Neural cell (in vitro differentiated cells): Measurements from ENCODE around the gene METTL16. TPM values are rescaled to one million over a fixed set of nuclear protein-coding genes. Genes with fewer than 3 reads are reported as not detected.

ENCODE experiments used
- H2AFZ ChIP-seq: fragments of 200-600, 300-800 bp; sonication (generic), shearing (Covaris generic); 2 replicates; pipeline ENCODE4 v1.6.0; 2014; ENCODE audit warnings: low read depth, mild to moderate bottlenecking, antibody characterized with exemption, low read length, moderate library complexity
- H3F3A ChIP-seq: fragments of 200-600 bp; shearing (Covaris generic); 2 replicates; pipeline ENCODE4 v1.6.1; 2016; ENCODE audit warnings: mild to moderate bottlenecking, moderate library complexity, mixed read lengths, antibody characterized with exemption, low read length; ENCODE audit not compliant: insufficient read depth, poor library complexity, severe bottlenecking
- H3K27ac ChIP-seq: fragments of 200-600, 300-800 bp; sonication (generic), shearing (Covaris generic); 2 replicates; pipeline ENCODE4 v1.5.1; 2014; ENCODE audit warnings: mild to moderate bottlenecking, low read length, moderate library complexity
- H3K27me3 ChIP-seq: fragments of 300-800, 200-600 bp; sonication (generic), shearing (Covaris generic); 2 replicates; pipeline ENCODE4 v1.6.0; 2014; ENCODE audit warnings: mild to moderate bottlenecking, low read depth, low read length, moderate library complexity; ENCODE audit not compliant: insufficient read depth
- H3K36me3 ChIP-seq: fragments of 300-800, 200-600 bp; sonication (generic), shearing (Covaris generic); 2 replicates; pipeline ENCODE4 v1.5.1; 2014; ENCODE audit warnings: mild to moderate bottlenecking, antibody characterized with exemption, low read length, moderate library complexity; ENCODE audit not compliant: insufficient read depth
- H3K4me2 ChIP-seq: fragments of 300-800, 200-600 bp; sonication (generic), shearing (Covaris generic); 2 replicates; pipeline ENCODE4 v1.6.0; 2014; ENCODE audit warnings: mild to moderate bottlenecking, low read length
- H3K4me3 ChIP-seq: fragments of 300-800, 200-600 bp; sonication (generic), shearing (Covaris generic); 2 replicates; pipeline ENCODE4 v1.5.1; 2014; ENCODE audit warnings: mild to moderate bottlenecking, low read length, moderate library complexity
- H3K79me2 ChIP-seq: fragments of 200-600 bp; shearing (Covaris generic); replicated peaks from 2 replicates; pipeline ENCODE4 v1.6.0; 2014; ENCODE audit warnings: mild to moderate bottlenecking, low read length, moderate library complexity; ENCODE audit not compliant: insufficient read depth
- H3K9ac ChIP-seq: fragments of 300-800, 200-600 bp; sonication (generic), shearing (Covaris generic); 2 replicates; pipeline ENCODE4 v1.6.1; 2016; ENCODE audit warnings: mild to moderate bottlenecking, low read length, mixed read lengths
- H3K9me2 ChIP-seq: fragments of 200-600 bp; shearing (Covaris generic); 2 replicates; pipeline ENCODE4 v1.6.1; 2016; ENCODE audit warnings: mild to moderate bottlenecking, low read length, mixed read lengths; ENCODE audit not compliant: insufficient read depth
- H3K9me3 ChIP-seq: fragments of 200-600, 300-800 bp; sonication (generic), shearing (Covaris generic); 2 replicates; pipeline ENCODE4 v1.6.1; 2016; ENCODE audit warnings: mild to moderate bottlenecking, mixed run types, low read length, moderate library complexity, mixed read lengths
- H4K20me1 ChIP-seq: fragments of 200-600 bp; shearing (Covaris generic); 2 replicates; pipeline ENCODE4 v1.6.1; 2016; ENCODE audit warnings: mild to moderate bottlenecking, mixed run types; ENCODE audit not compliant: insufficient read depth
- EP300 ChIP-seq: fragments of 450-650 bp; conservative IDR thresholded peaks from 2 replicates; pipeline ENCODE4 v1.6.1; 2014; ENCODE audit warnings: antibody characterized with exemption, mild to moderate bottlenecking, moderate library complexity; ENCODE audit not compliant: poor library complexity, severe bottlenecking
- EZH2 ChIP-seq: fragments of 200-600, 300-800 bp; shearing (Covaris generic), sonication (generic); IDR thresholded peaks from 2 replicates; pipeline ENCODE4 v1.6.1; 2014; ENCODE audit warnings: antibody characterized with exemption, low read length, borderline replicate concordance, mild to moderate bottlenecking; ENCODE audit not compliant: insufficient read depth, poor library complexity, severe bottlenecking
- MXI1 ChIP-seq: fragments of 450-650 bp; conservative IDR thresholded peaks from 2 replicates; pipeline ENCODE4 v1.6.1; 2014; ENCODE audit warnings: antibody characterized with exemption, mild to moderate bottlenecking; ENCODE audit not compliant: poor library complexity, severe bottlenecking
- POLR2AphosphoS5 ChIP-seq: IDR thresholded peaks from 2 replicates; pipeline ENCODE4 v1.6.1; 2012
- RAD21 ChIP-seq: fragments of 450-650 bp; conservative IDR thresholded peaks from 2 replicates; pipeline ENCODE4 v1.6.1; 2014; ENCODE audit warnings: antibody characterized with exemption, mild to moderate bottlenecking, moderate library complexity
- SMC3 ChIP-seq: fragments of 450-650 bp; conservative IDR thresholded peaks from 2 replicates; pipeline ENCODE4 v1.6.1; 2014; ENCODE audit warnings: antibody characterized with exemption, mild to moderate bottlenecking, moderate library complexity; ENCODE audit not compliant: poor library complexity
- TAF1 ChIP-seq: IDR thresholded peaks from 2 replicates; pipeline ENCODE4 v1.6.1; 2012; ENCODE audit warnings: low read depth
- polyA plus RNA-seq: library from polyadenylated mRNA; depleted of rRNA; stranded (reverse); fragments of >200 nt; gene quantifications from 2 replicates; pipeline ENCODE4 v1.2.3, GENCODE V29; 2014
- TF ChIP-seq, protein P1 (sequence below): IDR thresholded peaks from 2 replicates; pipeline ENCODE4 v1.6.1; 2012; ENCODE audit warnings: borderline replicate concordance
- TF ChIP-seq, protein P2 (sequence below): fragments of 450-650 bp; IDR thresholded peaks from 2 replicates; pipeline ENCODE4 v1.5.1; 2014; ENCODE audit warnings: antibody characterized with exemption, mild to moderate bottlenecking, moderate library complexity; ENCODE audit not compliant: poor library complexity, severe bottlenecking

The METTL16 gene
- polyA plus RNA-seq, 1 donor from 2014 or later = 20.3 TPM

DNA sequence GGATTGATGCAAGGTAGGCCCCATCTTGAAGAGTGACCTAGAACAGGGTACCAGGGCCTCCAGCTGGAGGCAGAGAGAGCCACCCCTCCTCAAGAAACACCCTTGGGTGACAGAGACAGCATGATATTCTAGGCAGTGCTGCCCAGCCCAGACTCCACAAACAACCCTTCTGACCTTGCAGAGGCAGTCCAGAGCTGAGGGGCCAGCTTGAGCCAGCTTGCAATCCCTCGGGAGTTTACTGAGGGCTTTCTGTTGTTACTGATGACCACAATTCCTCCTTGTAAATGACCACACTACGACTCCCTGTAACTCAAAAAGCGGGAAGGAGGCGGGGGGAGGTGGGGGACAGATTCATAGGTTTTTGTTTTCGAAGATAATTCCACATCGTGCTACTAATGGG is 92.2 kb downstream of the METTL16 start:
- Histone ChIP-seq H3K36me3 (no peaks in the 10 kb centered on the region), H3K27ac (no peak overlapping the region), H3K9ac (no peak overlapping the region)

DNA sequence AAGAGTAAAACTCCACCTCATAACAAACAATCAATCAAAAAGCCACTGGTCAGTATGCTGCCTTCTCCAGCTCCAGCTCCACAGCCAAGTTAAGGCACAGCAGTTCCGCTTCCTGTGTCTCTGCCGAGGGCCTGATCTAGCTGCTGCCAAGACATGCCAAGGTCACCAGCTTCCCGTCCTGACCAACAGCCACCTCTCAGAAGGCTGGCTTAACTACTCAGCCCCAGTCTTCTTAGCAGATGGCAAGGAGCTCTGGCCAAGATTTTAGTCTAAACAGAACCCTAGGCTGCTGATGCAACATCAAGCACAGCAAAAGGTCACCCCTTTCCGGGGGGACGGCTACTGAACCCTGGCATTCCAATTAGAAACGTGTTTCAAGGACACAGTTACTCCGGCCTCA is 93.1 kb downstream of the METTL16 start:
- Histone ChIP-seq H4K20me1 (no peaks in the 10 kb centered on the region), H3K36me3 (no peaks in the 10 kb centered on the region), H2AFZ (no peak overlapping the region), H3K4me3 (no peak overlapping the region), H3K27me3 (no peaks in the 10 kb centered on the region), H3K9me2 (no peaks in the 10 kb centered on the region), H3K79me2 (no peaks in the 10 kb centered on the region), H3K4me2 (no peak overlapping the region), H3K9me3 (no peaks in the 10 kb centered on the region), H3F3A (no peaks in the 10 kb centered on the region), H3K9ac (no peak overlapping the region), H3K27ac (no peak overlapping the region)
- TF ChIP-seq, protein P1, sequence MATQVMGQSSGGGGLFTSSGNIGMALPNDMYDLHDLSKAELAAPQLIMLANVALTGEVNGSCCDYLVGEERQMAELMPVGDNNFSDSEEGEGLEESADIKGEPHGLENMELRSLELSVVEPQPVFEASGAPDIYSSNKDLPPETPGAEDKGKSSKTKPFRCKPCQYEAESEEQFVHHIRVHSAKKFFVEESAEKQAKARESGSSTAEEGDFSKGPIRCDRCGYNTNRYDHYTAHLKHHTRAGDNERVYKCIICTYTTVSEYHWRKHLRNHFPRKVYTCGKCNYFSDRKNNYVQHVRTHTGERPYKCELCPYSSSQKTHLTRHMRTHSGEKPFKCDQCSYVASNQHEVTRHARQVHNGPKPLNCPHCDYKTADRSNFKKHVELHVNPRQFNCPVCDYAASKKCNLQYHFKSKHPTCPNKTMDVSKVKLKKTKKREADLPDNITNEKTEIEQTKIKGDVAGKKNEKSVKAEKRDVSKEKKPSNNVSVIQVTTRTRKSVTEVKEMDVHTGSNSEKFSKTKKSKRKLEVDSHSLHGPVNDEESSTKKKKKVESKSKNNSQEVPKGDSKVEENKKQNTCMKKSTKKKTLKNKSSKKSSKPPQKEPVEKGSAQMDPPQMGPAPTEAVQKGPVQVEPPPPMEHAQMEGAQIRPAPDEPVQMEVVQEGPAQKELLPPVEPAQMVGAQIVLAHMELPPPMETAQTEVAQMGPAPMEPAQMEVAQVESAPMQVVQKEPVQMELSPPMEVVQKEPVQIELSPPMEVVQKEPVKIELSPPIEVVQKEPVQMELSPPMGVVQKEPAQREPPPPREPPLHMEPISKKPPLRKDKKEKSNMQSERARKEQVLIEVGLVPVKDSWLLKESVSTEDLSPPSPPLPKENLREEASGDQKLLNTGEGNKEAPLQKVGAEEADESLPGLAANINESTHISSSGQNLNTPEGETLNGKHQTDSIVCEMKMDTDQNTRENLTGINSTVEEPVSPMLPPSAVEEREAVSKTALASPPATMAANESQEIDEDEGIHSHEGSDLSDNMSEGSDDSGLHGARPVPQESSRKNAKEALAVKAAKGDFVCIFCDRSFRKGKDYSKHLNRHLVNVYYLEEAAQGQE = no peak
- TF ChIP-seq EP300 (no peak), EZH2 (no peak), TAF1 (no peak), POLR2AphosphoS5 (no peak), MXI1 (no peak), SMC3 (no peak), RAD21 (no peak)
- TF ChIP-seq, protein P2, sequence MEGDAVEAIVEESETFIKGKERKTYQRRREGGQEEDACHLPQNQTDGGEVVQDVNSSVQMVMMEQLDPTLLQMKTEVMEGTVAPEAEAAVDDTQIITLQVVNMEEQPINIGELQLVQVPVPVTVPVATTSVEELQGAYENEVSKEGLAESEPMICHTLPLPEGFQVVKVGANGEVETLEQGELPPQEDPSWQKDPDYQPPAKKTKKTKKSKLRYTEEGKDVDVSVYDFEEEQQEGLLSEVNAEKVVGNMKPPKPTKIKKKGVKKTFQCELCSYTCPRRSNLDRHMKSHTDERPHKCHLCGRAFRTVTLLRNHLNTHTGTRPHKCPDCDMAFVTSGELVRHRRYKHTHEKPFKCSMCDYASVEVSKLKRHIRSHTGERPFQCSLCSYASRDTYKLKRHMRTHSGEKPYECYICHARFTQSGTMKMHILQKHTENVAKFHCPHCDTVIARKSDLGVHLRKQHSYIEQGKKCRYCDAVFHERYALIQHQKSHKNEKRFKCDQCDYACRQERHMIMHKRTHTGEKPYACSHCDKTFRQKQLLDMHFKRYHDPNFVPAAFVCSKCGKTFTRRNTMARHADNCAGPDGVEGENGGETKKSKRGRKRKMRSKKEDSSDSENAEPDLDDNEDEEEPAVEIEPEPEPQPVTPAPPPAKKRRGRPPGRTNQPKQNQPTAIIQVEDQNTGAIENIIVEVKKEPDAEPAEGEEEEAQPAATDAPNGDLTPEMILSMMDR = no peak

More for the DNA sequence above, 92.2 kb downstream of the METTL16 start:
- H2AFZ ChIP-seq = no peak overlapping the region
- no peak overlapping the region for H3K4me2 ChIP-seq
- no peaks in the 10 kb centered on the region for H3K79me2 ChIP-seq
- H4K20me1 ChIP-seq = no peaks in the 10 kb centered on the region
- no peaks in the 10 kb centered on the region for H3K27me3 ChIP-seq
- TF ChIP-seq TAF1 = no peak
- TF ChIP-seq RAD21 = no peak
- TF ChIP-seq POLR2AphosphoS5 = no peak
- no peaks in the 10 kb centered on the region for H3K9me3 ChIP-seq
- no peak overlapping the region for H3K4me3 ChIP-seq
- H3F3A ChIP-seq = no peaks in the 10 kb centered on the region
- no peaks in the 10 kb centered on the region for H3K9me2 ChIP-seq
